HG03060 (cell line): ENCODE data around the gene ICAM2.

Experiments
- ATAC-seq: cut with Tn5 transposase; IDR thresholded peaks from one replicate; pipeline ENCODE4 v1.9.1; 2021; ENCODE audit warnings: low read depth, moderate number of reproducible peaks; ENCODE audit not compliant: unreplicated experiment

The ICAM2 gene

GRCh38 chr17:64020056-64020766 lies at the start of gene ICAM2:
Gene ICAM2 (minus strand): TSS chr17:64020633. CDS start chr17:64006691, 13,942 bp downstream.
- peak; percentile 36 for ATAC-seq

GRCh38 chr17:64070213-64070612 lies 49.8 kb upstream of the ICAM2 start:
- ATAC-seq, result no peak

- ATAC-seq, result no peak
These were observed 48.7 kb upstream of the ICAM2 start for GRCh38 chr17:64069143-64069542.

GRCh38 chr17:64067657-64068056 lies 47.2 kb upstream of the ICAM2 start:
- ATAC-seq, result no peak

- ATAC-seq, result no peak
These were observed 46.3 kb upstream of the ICAM2 start for GRCh38 chr17:64066716-64067115.

- ATAC-seq, result no peak
These were observed 44.7 kb upstream of the ICAM2 start for GRCh38 chr17:64065161-64065560.

GRCh38 chr17:64064331-64064730 lies 43.9 kb upstream of the ICAM2 start:
- no peak for ATAC-seq

- ATAC-seq, result no peak
These were observed 43.4 kb upstream of the ICAM2 start for GRCh38 chr17:64063766-64064224.

GRCh38 chr17:64063088-64063487 lies 42.7 kb upstream of the ICAM2 start:
- ATAC-seq, result no peak

GRCh38 chr17:64061178-64061898 lies 40.9 kb upstream of the ICAM2 start:
- peak; percentile 34 for ATAC-seq

GRCh38 chr17:64060331-64060730 lies 39.9 kb upstream of the ICAM2 start:
- ATAC-seq, result no peak

- no peak for ATAC-seq
These were observed 39.3 kb upstream of the ICAM2 start for GRCh38 chr17:64059756-64060155.

- no peak for ATAC-seq
These were observed 38.2 kb upstream of the ICAM2 start for GRCh38 chr17:64058621-64059020.

GRCh38 chr17:64057701-64058263 lies 37.3 kb upstream of the ICAM2 start:
- ATAC-seq, result no peak

GRCh38 chr17:64056269-64057005 lies 36.0 kb upstream of the ICAM2 start:
- ATAC-seq, result peak; percentile 42

GRCh38 chr17:64055183-64056142 lies 35.0 kb upstream of the ICAM2 start:
- ATAC-seq, result no peak

- no peak for ATAC-seq
These were observed 33.9 kb upstream of the ICAM2 start for GRCh38 chr17:64054304-64054703.

GRCh38 chr17:64053101-64053500 lies 32.7 kb upstream of the ICAM2 start:
- ATAC-seq, result no peak

- ATAC-seq, result no peak
These were observed 30.7 kb upstream of the ICAM2 start for GRCh38 chr17:64051153-64051552.

GRCh38 chr17:64048805-64049204 lies 28.4 kb upstream of the ICAM2 start:
- ATAC-seq, result no peak
